Neural cell (in vitro differentiated cells): ENCODE measurements around the gene ANKRD28. TPM values are rescaled to one million over a fixed set of nuclear protein-coding genes. Genes with fewer than 3 reads are reported as not detected.

ENCODE experiments used
- H2AFZ ChIP-seq: fragments of 200-600, 300-800 bp; sonication (generic), shearing (Covaris generic); 2 replicates; pipeline ENCODE4 v1.6.0; 2014; ENCODE audit warnings: low read depth, mild to moderate bottlenecking, antibody characterized with exemption, low read length, moderate library complexity
- H3F3A ChIP-seq: fragments of 200-600 bp; shearing (Covaris generic); 2 replicates; pipeline ENCODE4 v1.6.1; 2016; ENCODE audit warnings: mild to moderate bottlenecking, moderate library complexity, mixed read lengths, antibody characterized with exemption, low read length; ENCODE audit not compliant: insufficient read depth, poor library complexity, severe bottlenecking
- H3K27ac ChIP-seq: fragments of 200-600, 300-800 bp; sonication (generic), shearing (Covaris generic); 2 replicates; pipeline ENCODE4 v1.5.1; 2014; ENCODE audit warnings: mild to moderate bottlenecking, low read length, moderate library complexity
- H3K27me3 ChIP-seq: fragments of 300-800, 200-600 bp; sonication (generic), shearing (Covaris generic); 2 replicates; pipeline ENCODE4 v1.6.0; 2014; ENCODE audit warnings: mild to moderate bottlenecking, low read depth, low read length, moderate library complexity; ENCODE audit not compliant: insufficient read depth
- H3K36me3 ChIP-seq: fragments of 300-800, 200-600 bp; sonication (generic), shearing (Covaris generic); 2 replicates; pipeline ENCODE4 v1.5.1; 2014; ENCODE audit warnings: mild to moderate bottlenecking, antibody characterized with exemption, low read length, moderate library complexity; ENCODE audit not compliant: insufficient read depth
- H3K4me2 ChIP-seq: fragments of 300-800, 200-600 bp; sonication (generic), shearing (Covaris generic); 2 replicates; pipeline ENCODE4 v1.6.0; 2014; ENCODE audit warnings: mild to moderate bottlenecking, low read length
- H3K4me3 ChIP-seq: fragments of 300-800, 200-600 bp; sonication (generic), shearing (Covaris generic); 2 replicates; pipeline ENCODE4 v1.5.1; 2014; ENCODE audit warnings: mild to moderate bottlenecking, low read length, moderate library complexity
- H3K79me2 ChIP-seq: fragments of 200-600 bp; shearing (Covaris generic); replicated peaks from 2 replicates; pipeline ENCODE4 v1.6.0; 2014; ENCODE audit warnings: mild to moderate bottlenecking, low read length, moderate library complexity; ENCODE audit not compliant: insufficient read depth
- H3K9ac ChIP-seq: fragments of 300-800, 200-600 bp; sonication (generic), shearing (Covaris generic); 2 replicates; pipeline ENCODE4 v1.6.1; 2016; ENCODE audit warnings: mild to moderate bottlenecking, low read length, mixed read lengths
- H3K9me2 ChIP-seq: fragments of 200-600 bp; shearing (Covaris generic); 2 replicates; pipeline ENCODE4 v1.6.1; 2016; ENCODE audit warnings: mild to moderate bottlenecking, low read length, mixed read lengths; ENCODE audit not compliant: insufficient read depth
- H3K9me3 ChIP-seq: fragments of 200-600, 300-800 bp; sonication (generic), shearing (Covaris generic); 2 replicates; pipeline ENCODE4 v1.6.1; 2016; ENCODE audit warnings: mild to moderate bottlenecking, mixed run types, low read length, moderate library complexity, mixed read lengths
- H4K20me1 ChIP-seq: fragments of 200-600 bp; shearing (Covaris generic); 2 replicates; pipeline ENCODE4 v1.6.1; 2016; ENCODE audit warnings: mild to moderate bottlenecking, mixed run types; ENCODE audit not compliant: insufficient read depth
- EP300 ChIP-seq: fragments of 450-650 bp; conservative IDR thresholded peaks from 2 replicates; pipeline ENCODE4 v1.6.1; 2014; ENCODE audit warnings: antibody characterized with exemption, mild to moderate bottlenecking, moderate library complexity; ENCODE audit not compliant: poor library complexity, severe bottlenecking
- EZH2 ChIP-seq: fragments of 200-600, 300-800 bp; shearing (Covaris generic), sonication (generic); IDR thresholded peaks from 2 replicates; pipeline ENCODE4 v1.6.1; 2014; ENCODE audit warnings: antibody characterized with exemption, low read length, borderline replicate concordance, mild to moderate bottlenecking; ENCODE audit not compliant: insufficient read depth, poor library complexity, severe bottlenecking
- MXI1 ChIP-seq: fragments of 450-650 bp; conservative IDR thresholded peaks from 2 replicates; pipeline ENCODE4 v1.6.1; 2014; ENCODE audit warnings: antibody characterized with exemption, mild to moderate bottlenecking; ENCODE audit not compliant: poor library complexity, severe bottlenecking
- POLR2AphosphoS5 ChIP-seq: IDR thresholded peaks from 2 replicates; pipeline ENCODE4 v1.6.1; 2012
- RAD21 ChIP-seq: fragments of 450-650 bp; conservative IDR thresholded peaks from 2 replicates; pipeline ENCODE4 v1.6.1; 2014; ENCODE audit warnings: antibody characterized with exemption, mild to moderate bottlenecking, moderate library complexity
- SMC3 ChIP-seq: fragments of 450-650 bp; conservative IDR thresholded peaks from 2 replicates; pipeline ENCODE4 v1.6.1; 2014; ENCODE audit warnings: antibody characterized with exemption, mild to moderate bottlenecking, moderate library complexity; ENCODE audit not compliant: poor library complexity
- TAF1 ChIP-seq: IDR thresholded peaks from 2 replicates; pipeline ENCODE4 v1.6.1; 2012; ENCODE audit warnings: low read depth
- polyA plus RNA-seq: library from polyadenylated mRNA; depleted of rRNA; stranded (reverse); fragments of >200 nt; gene quantifications from 2 replicates; pipeline ENCODE4 v1.2.3, GENCODE V29; 2014
- TF ChIP-seq, protein P1 (sequence below): IDR thresholded peaks from 2 replicates; pipeline ENCODE4 v1.6.1; 2012; ENCODE audit warnings: borderline replicate concordance
- TF ChIP-seq, protein P2 (sequence below): fragments of 450-650 bp; IDR thresholded peaks from 2 replicates; pipeline ENCODE4 v1.5.1; 2014; ENCODE audit warnings: antibody characterized with exemption, mild to moderate bottlenecking, moderate library complexity; ENCODE audit not compliant: poor library complexity, severe bottlenecking

Gene ANKRD28
- polyA plus RNA-seq, 1 donor from 2014 or later = 101 TPM

DNA sequence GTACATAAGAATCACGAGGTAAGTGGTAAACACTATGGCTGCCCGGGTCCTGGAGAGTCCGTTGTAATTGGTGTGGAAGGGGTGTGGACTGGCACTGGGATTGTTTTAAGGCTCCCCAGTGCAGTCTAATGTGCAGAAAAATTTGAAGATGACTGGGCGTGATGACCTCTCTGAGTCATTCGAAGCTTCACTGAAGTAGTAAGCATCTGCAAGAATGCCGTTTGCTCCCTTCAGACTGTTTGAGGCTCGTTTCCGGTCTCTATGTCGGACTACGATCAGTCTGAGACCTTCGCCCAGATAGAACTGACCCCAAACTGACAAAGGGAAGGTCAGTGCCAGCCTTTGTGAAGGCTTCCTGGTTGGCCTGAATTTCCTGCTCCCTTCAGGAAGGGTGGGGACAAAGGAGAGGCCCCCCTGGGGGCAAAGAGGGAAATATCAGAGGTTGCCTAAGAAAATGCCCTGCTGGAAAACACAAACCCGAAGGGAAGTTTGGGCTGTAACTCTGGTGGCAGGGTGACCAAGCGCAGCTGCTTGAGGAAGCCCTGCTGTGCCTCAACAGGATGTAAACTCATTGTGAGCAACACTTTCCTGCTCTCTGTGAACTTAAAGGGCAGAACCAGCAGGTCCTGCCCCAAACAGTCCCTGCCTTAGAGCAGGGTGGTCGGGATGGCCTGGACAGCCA lies 161.6 kb downstream of the ANKRD28 start:
- H3K27me3 ChIP-seq = no peaks in the 10 kb centered on the region
- TF ChIP-seq, protein P1, sequence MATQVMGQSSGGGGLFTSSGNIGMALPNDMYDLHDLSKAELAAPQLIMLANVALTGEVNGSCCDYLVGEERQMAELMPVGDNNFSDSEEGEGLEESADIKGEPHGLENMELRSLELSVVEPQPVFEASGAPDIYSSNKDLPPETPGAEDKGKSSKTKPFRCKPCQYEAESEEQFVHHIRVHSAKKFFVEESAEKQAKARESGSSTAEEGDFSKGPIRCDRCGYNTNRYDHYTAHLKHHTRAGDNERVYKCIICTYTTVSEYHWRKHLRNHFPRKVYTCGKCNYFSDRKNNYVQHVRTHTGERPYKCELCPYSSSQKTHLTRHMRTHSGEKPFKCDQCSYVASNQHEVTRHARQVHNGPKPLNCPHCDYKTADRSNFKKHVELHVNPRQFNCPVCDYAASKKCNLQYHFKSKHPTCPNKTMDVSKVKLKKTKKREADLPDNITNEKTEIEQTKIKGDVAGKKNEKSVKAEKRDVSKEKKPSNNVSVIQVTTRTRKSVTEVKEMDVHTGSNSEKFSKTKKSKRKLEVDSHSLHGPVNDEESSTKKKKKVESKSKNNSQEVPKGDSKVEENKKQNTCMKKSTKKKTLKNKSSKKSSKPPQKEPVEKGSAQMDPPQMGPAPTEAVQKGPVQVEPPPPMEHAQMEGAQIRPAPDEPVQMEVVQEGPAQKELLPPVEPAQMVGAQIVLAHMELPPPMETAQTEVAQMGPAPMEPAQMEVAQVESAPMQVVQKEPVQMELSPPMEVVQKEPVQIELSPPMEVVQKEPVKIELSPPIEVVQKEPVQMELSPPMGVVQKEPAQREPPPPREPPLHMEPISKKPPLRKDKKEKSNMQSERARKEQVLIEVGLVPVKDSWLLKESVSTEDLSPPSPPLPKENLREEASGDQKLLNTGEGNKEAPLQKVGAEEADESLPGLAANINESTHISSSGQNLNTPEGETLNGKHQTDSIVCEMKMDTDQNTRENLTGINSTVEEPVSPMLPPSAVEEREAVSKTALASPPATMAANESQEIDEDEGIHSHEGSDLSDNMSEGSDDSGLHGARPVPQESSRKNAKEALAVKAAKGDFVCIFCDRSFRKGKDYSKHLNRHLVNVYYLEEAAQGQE = no peak
- no peak for TF ChIP-seq RAD21
- no peak for TF ChIP-seq EZH2
- no peak for TF ChIP-seq SMC3
- TF ChIP-seq MXI1 = no peak
- H3K9me2 ChIP-seq = no peaks in the 10 kb centered on the region
- no peaks in the 10 kb centered on the region for H3K79me2 ChIP-seq
- H3K36me3 ChIP-seq = no peaks in the 10 kb centered on the region
- no peak overlapping the region for H2AFZ ChIP-seq
- no peak overlapping the region for H3K4me3 ChIP-seq
- H3K9me3 ChIP-seq = no peaks in the 10 kb centered on the region
- no peak overlapping the region for H3K27ac ChIP-seq
- no peaks in the 10 kb centered on the region for H3F3A ChIP-seq
- H4K20me1 ChIP-seq = no peaks in the 10 kb centered on the region
- H3K4me2 ChIP-seq = no peak overlapping the region
- no peak overlapping the region for H3K9ac ChIP-seq

DNA sequence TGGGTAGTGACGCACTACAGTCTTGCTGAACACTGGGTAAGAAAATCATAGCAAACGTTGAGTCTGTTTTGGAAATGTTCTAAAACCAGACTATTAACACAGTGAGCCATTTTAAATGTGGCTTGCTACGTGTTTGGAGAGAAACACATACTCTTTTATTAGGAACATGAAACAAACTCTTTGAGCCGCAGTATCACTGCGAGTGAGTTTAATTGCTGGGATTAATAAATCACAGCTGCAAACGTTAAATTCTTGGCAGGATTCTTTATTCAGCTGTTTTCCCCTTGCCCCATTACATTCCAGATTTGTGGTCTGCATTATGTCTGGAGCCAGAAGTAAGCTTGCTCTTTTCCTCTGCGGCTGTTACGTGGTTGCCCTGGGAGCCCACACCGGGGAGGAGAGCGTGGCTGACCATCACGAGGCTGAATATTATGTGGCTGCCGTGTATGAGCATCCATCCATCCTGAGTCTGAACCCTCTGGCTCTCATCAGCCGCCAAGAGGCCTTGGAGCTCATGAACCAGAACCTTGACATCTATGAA lies 162.6 kb downstream of the ANKRD28 start:
- no peaks in the 10 kb centered on the region for H3K79me2 ChIP-seq
- H3K4me2 ChIP-seq = no peak overlapping the region
- H3K36me3 ChIP-seq = no peaks in the 10 kb centered on the region
- H3K9me2 ChIP-seq = no peaks in the 10 kb centered on the region
- H3K4me3 ChIP-seq = no peak overlapping the region
- no peaks in the 10 kb centered on the region for H3F3A ChIP-seq
- no peaks in the 10 kb centered on the region for H4K20me1 ChIP-seq
- H2AFZ ChIP-seq = no peak overlapping the region
- no peaks in the 10 kb centered on the region for H3K27me3 ChIP-seq
- TF ChIP-seq, protein P2, sequence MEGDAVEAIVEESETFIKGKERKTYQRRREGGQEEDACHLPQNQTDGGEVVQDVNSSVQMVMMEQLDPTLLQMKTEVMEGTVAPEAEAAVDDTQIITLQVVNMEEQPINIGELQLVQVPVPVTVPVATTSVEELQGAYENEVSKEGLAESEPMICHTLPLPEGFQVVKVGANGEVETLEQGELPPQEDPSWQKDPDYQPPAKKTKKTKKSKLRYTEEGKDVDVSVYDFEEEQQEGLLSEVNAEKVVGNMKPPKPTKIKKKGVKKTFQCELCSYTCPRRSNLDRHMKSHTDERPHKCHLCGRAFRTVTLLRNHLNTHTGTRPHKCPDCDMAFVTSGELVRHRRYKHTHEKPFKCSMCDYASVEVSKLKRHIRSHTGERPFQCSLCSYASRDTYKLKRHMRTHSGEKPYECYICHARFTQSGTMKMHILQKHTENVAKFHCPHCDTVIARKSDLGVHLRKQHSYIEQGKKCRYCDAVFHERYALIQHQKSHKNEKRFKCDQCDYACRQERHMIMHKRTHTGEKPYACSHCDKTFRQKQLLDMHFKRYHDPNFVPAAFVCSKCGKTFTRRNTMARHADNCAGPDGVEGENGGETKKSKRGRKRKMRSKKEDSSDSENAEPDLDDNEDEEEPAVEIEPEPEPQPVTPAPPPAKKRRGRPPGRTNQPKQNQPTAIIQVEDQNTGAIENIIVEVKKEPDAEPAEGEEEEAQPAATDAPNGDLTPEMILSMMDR = no peak
- TF ChIP-seq MXI1 = no peak
- TF ChIP-seq POLR2AphosphoS5 = no peak
- no peak for TF ChIP-seq TAF1
- no peak for TF ChIP-seq SMC3
- TF ChIP-seq, protein P1 = no peak
- no peak for TF ChIP-seq EZH2
- no peak for TF ChIP-seq EP300
- no peak for TF ChIP-seq RAD21
- no peak overlapping the region for H3K27ac ChIP-seq
- H3K9ac ChIP-seq = no peak overlapping the region
- no peaks in the 10 kb centered on the region for H3K9me3 ChIP-seq
